Liver (tissue), 3 donors: ENCODE measurements around the gene CFP.

ENCODE experiments used
- CTCF ChIP-seq: fragments of 150-350 bp; IDR thresholded peaks from 2 replicates; pipeline ENCODE4 v1.5.1; 2017; ENCODE audit warnings: improper control_type of control experiment, low read depth, low read length; ENCODE audit not compliant: missing input control
- JUND ChIP-seq, 2 donors: IDR thresholded peaks; 2 replicates each; pipeline ENCODE4 v1.6.1; 2016; ENCODE audit warnings: antibody characterized with exemption in 2 of 2
- REST ChIP-seq: IDR thresholded peaks from 2 replicates; pipeline ENCODE4 v1.6.1; 2016; ENCODE audit warnings: antibody characterized with exemption, mild to moderate bottlenecking
- TAF1 ChIP-seq: conservative IDR thresholded peaks from 2 replicates; pipeline ENCODE4 v1.6.1; 2016; ENCODE audit warnings: antibody characterized with exemption, mild to moderate bottlenecking
- donor health status: healthy.
- donor health status: healthy.

DNA sequence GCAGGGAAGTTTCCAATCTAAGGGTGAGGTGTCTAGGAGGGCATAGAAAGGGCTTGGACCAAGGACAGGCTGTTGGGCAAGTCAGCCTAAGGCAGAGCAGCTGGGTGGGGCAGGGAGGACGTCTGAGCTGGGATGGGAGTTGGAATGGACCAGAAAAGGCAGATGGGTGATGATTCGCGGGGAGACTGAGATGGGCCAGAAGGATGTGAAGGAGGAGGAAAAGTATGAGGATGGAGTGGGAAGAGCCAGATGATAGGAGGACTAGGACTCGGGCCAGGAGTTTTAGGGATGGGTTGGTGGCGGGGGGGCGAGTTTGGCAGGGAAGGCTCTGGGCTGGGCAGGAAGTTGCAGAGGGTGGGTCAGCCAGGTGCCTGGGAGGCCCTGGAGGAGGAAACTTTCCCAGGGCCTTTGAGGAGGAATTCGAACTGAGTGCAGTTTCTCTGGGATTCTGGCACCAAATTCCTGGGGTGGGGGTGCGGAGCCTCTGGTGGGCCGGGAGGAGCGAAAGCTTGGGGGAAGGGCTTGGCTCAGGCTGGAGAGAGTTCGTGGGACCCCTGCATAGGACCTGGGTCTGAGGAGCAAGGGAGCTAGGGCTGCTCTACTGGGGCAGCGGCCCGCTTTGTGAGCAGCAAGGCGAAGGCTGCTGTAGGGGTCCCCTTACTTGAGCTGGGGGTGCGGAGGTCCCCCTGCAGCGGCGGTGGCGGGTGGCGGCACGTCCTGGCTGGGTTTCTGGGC is 56.2 kb downstream of the CFP start:
- TF ChIP-seq CTCF (no peak), REST (no peak), TAF1 (no peak), JUND (IDR thresholded peaks at IDR 0.05) (no peak)
